ENCODE measurements around the gene UBE2E2. TPM values are rescaled to one million over a fixed set of nuclear protein-coding genes. Genes with fewer than 3 reads are reported as not detected.
"Not testable (repeated sequence)": the region's sequence is repeated elsewhere in the genome, so short reads cannot be mapped to it uniquely, and the experiment has no call there.

The UBE2E2 gene
- total and polyA plus RNA-seq, 3 experiments from 2014 or later = 0.86 to 8.0 (median 0.92) TPM

DNA sequence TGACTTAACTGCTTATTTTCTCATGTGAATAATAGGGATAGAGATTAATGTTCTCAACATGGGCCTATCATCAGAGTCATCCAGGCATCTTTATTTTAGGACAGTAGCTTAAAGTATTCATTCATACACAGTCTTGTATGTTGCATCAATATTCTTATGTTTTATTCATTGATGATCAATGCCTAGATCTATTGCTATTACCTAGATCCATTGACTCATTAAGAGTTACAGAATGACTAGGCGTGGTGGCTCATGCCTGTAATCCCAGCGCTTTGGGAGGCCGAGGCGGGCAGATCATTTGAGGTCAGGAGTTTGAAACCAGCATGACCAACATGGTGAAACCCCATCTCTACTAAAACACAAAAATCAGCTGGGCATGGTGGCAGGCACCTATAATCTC lies 26.3 kb upstream of the UBE2E2 start:
- H3K9me3 Mint-ChIP-seq; H3K4me1 ChIP-seq (ENCODE audit: insufficient read depth, low read length); CTCF ChIA-PET: not testable (repeated sequence)

GRCh38 chr3:23182996-23183513 lies 20.1 kb upstream of the UBE2E2 start:
- Mint-ChIP-seq H3K4me3 (no peak overlapping the region), H3K27ac (no peak overlapping the region), H3K27me3 (peaks cover 0 to 2% of the 10 kb centered on the region in 2 donors), H3K36me3 (no peaks in the 10 kb centered on the region), H3K9me3 (peaks cover 0 to 6% (median 2%) of the 10 kb centered on the region in 5 donors), H3K4me1 (no peaks in the 10 kb centered on the region)
- ChIA-PET POLR2A (no interaction called here), CTCF (no interaction called here)
- H3K4me3 ChIP-seq (ENCODE audit: low read length) = no peak overlapping the region
- no peak for DNase-seq
- no peaks in the 10 kb centered on the region for H3K4me1 ChIP-seq (ENCODE audit: insufficient read depth, low read length)
- no peaks in the 10 kb centered on the region for H3K27me3 ChIP-seq (ENCODE audit: insufficient read depth, low read length, poor library complexity, severe bottlenecking)
- H3K36me3 ChIP-seq (ENCODE audit: insufficient read depth, low read length) = no peaks in the 10 kb centered on the region
- H3K27ac ChIP-seq (ENCODE audit: low read depth, low read length) = no peak overlapping the region
- H3K9me3 ChIP-seq (ENCODE audit: low read length) = no peaks in the 10 kb centered on the region

More for the DNA sequence above, 26.3 kb upstream of the UBE2E2 start:
- H3K4me3 Mint-ChIP-seq; H3K27ac ChIP-seq (ENCODE audit: low read depth, low read length); H3K27me3 Mint-ChIP-seq; DNase-seq; H3K4me3 ChIP-seq (ENCODE audit: low read length); H3K4me1 Mint-ChIP-seq; H3K27me3 ChIP-seq (ENCODE audit: insufficient read depth, low read length, poor library complexity, severe bottlenecking); H3K36me3 ChIP-seq (ENCODE audit: insufficient read depth, low read length); H3K36me3 Mint-ChIP-seq; POLR2A ChIA-PET; H3K9me3 ChIP-seq (ENCODE audit: low read length); H3K27ac Mint-ChIP-seq: not testable (repeated sequence)

- POLR2A ChIA-PET = no interaction called here
- peaks cover 0 to 2% of the 10 kb centered on the region in 2 donors for H3K27me3 Mint-ChIP-seq
Measured at GRCh38 chr3:23183731-23184130, 19.4 kb upstream of the UBE2E2 start.

GRCh38 chr3:23185861-23186260 lies 17.3 kb upstream of the UBE2E2 start:
- no peaks in the 10 kb centered on the region for H3K9me3 ChIP-seq (ENCODE audit: low read length)
- H3K4me1 Mint-ChIP-seq = no peaks in the 10 kb centered on the region
- no peak overlapping the region for H3K27ac ChIP-seq (ENCODE audit: low read depth, low read length)
- H3K4me3 Mint-ChIP-seq = no peak overlapping the region
- peaks cover 0 to 4% (median 2%) of the 10 kb centered on the region in 5 donors for H3K9me3 Mint-ChIP-seq
- H3K36me3 ChIP-seq (ENCODE audit: insufficient read depth, low read length) = no peaks in the 10 kb centered on the region
- H3K4me3 ChIP-seq (ENCODE audit: low read length) = no peak overlapping the region
- no peaks in the 10 kb centered on the region for H3K36me3 Mint-ChIP-seq
- CTCF ChIA-PET = no interaction called here
- no peak overlapping the region for H3K27ac Mint-ChIP-seq
- H3K27me3 ChIP-seq (ENCODE audit: insufficient read depth, low read length, poor library complexity, severe bottlenecking) = no peaks in the 10 kb centered on the region
- H3K4me1 ChIP-seq (ENCODE audit: insufficient read depth, low read length) = no peaks in the 10 kb centered on the region
- peaks cover 0 to 2% of the 10 kb centered on the region in 2 donors for H3K27me3 Mint-ChIP-seq
- DNase-seq = no peak
- POLR2A ChIA-PET = no interaction called here

More at GRCh38 chr3:23183731-23184130, 19.4 kb upstream of the UBE2E2 start:
- no peak overlapping the region for H3K27ac Mint-ChIP-seq
- no peaks in the 10 kb centered on the region for H3K4me1 ChIP-seq (ENCODE audit: insufficient read depth, low read length)
- CTCF ChIA-PET = no interaction called here
- H3K4me1 Mint-ChIP-seq = no peaks in the 10 kb centered on the region
- no peak overlapping the region for H3K4me3 ChIP-seq (ENCODE audit: low read length)
- DNase-seq = no peak
- H3K4me3 Mint-ChIP-seq = no peak overlapping the region
- no peaks in the 10 kb centered on the region for H3K27me3 ChIP-seq (ENCODE audit: insufficient read depth, low read length, poor library complexity, severe bottlenecking)
- H3K27ac ChIP-seq (ENCODE audit: low read depth, low read length) = no peak overlapping the region
- H3K36me3 ChIP-seq (ENCODE audit: insufficient read depth, low read length) = no peaks in the 10 kb centered on the region
- H3K36me3 Mint-ChIP-seq = no peaks in the 10 kb centered on the region
- H3K9me3 Mint-ChIP-seq = peaks cover 0 to 6% (median 2%) of the 10 kb centered on the region in 5 donors
- H3K9me3 ChIP-seq (ENCODE audit: low read length) = no peaks in the 10 kb centered on the region

GRCh38 chr3:23189187-23189586 lies 13.9 kb upstream of the UBE2E2 start:
- POLR2A ChIA-PET = no interaction called here

GRCh38 chr3:23192816-23193215 lies 10.3 kb upstream of the UBE2E2 start:
- H3K9me3 ChIP-seq (ENCODE audit: low read length) = no peaks in the 10 kb centered on the region
- Mint-ChIP-seq H3K27ac (no peak overlapping the region), H3K9me3 (peaks cover 0 to 3% (median 2%) of the 10 kb centered on the region in 5 donors), H3K27me3 (no peaks in the 10 kb centered on the region), H3K4me1 (no peaks in the 10 kb centered on the region), H3K36me3 (no peaks in the 10 kb centered on the region), H3K4me3 (no peak overlapping the region)
- POLR2A ChIA-PET = no interaction called here
- no peak for DNase-seq
- H3K4me3 ChIP-seq (ENCODE audit: low read length) = no peak overlapping the region
- H3K27ac ChIP-seq (ENCODE audit: low read depth, low read length) = no peak overlapping the region
- H3K4me1 ChIP-seq (ENCODE audit: insufficient read depth, low read length) = no peaks in the 10 kb centered on the region
- no peaks in the 10 kb centered on the region for H3K36me3 ChIP-seq (ENCODE audit: insufficient read depth, low read length)
- H3K27me3 ChIP-seq (ENCODE audit: insufficient read depth, low read length, poor library complexity, severe bottlenecking) = no peaks in the 10 kb centered on the region
- CTCF ChIA-PET = no interaction called here

More at GRCh38 chr3:23189187-23189586, 13.9 kb upstream of the UBE2E2 start:
- Histone ChIP-seq H3K4me3 (ENCODE audit: low read length) (no peak overlapping the region), H3K36me3 (ENCODE audit: insufficient read depth, low read length) (no peaks in the 10 kb centered on the region), H3K27me3 (ENCODE audit: insufficient read depth, low read length, poor library complexity, severe bottlenecking) (no peaks in the 10 kb centered on the region), H3K27ac (ENCODE audit: low read depth, low read length) (no peak overlapping the region), H3K9me3 (ENCODE audit: low read length) (no peaks in the 10 kb centered on the region), H3K4me1 (ENCODE audit: insufficient read depth, low read length) (no peaks in the 10 kb centered on the region)
- Mint-ChIP-seq H3K9me3 (peaks cover 0 to 7% (median 0%) of the 10 kb centered on the region in 5 donors), H3K27ac (no peak overlapping the region), H3K4me3 (no peak overlapping the region), H3K36me3 (no peaks in the 10 kb centered on the region), H3K4me1 (no peaks in the 10 kb centered on the region), H3K27me3 (no peaks in the 10 kb centered on the region)
- DNase-seq = no peak
- CTCF ChIA-PET = no interaction called here

- no peak overlapping the region for H3K4me3 Mint-ChIP-seq
- H3K27me3 Mint-ChIP-seq = no peaks in the 10 kb centered on the region
- no peak overlapping the region for H3K27ac ChIP-seq (ENCODE audit: low read depth, low read length)
- ChIA-PET CTCF (no interaction called here), POLR2A (no interaction called here)
- no peaks in the 10 kb centered on the region for H3K36me3 Mint-ChIP-seq
- H3K36me3 ChIP-seq (ENCODE audit: insufficient read depth, low read length) = no peaks in the 10 kb centered on the region
- H3K9me3 Mint-ChIP-seq = peaks cover 0 to 3% (median 2%) of the 10 kb centered on the region in 5 donors
- H3K27ac Mint-ChIP-seq = no peak overlapping the region
- no peak for DNase-seq
- H3K4me1 ChIP-seq (ENCODE audit: insufficient read depth, low read length) = no peaks in the 10 kb centered on the region
- H3K4me1 Mint-ChIP-seq = no peaks in the 10 kb centered on the region
- H3K4me3 ChIP-seq (ENCODE audit: low read length) = no peak overlapping the region
- H3K9me3 ChIP-seq (ENCODE audit: low read length) = no peaks in the 10 kb centered on the region
- no peaks in the 10 kb centered on the region for H3K27me3 ChIP-seq (ENCODE audit: insufficient read depth, low read length, poor library complexity, severe bottlenecking)
Measured at GRCh38 chr3:23193831-23194230, 9.3 kb upstream of the UBE2E2 start.

DNA sequence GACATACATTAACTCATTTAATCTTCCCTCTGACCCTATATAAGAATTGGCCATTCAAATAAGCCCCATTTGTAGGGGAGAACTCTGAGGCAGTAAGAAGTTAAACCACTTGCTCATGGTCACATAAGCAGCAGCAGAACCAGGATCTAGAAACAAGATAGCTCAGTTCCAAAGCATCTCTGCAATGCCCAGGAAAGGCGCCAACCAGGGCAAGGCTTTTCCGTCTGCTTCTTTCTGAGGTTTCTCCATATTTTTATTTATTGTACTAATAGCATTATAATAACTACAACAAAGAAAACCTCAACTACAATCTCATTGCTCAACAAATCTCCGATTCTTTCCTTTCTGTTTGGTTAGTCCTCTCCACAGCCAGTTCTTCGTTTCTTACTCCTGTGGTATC lies 4.3 kb upstream of the UBE2E2 start:
- Histone ChIP-seq H3K36me3 (ENCODE audit: insufficient read depth, low read length) (no peaks in the 10 kb centered on the region), H3K27ac (ENCODE audit: low read depth, low read length) (no peak overlapping the region), H3K4me1 (ENCODE audit: insufficient read depth, low read length) (no peaks in the 10 kb centered on the region), H3K4me3 (ENCODE audit: low read length) (no peak overlapping the region), H3K27me3 (ENCODE audit: insufficient read depth, low read length, poor library complexity, severe bottlenecking) (no peaks in the 10 kb centered on the region), H3K9me3 (ENCODE audit: low read length) (no peaks in the 10 kb centered on the region)
- ChIA-PET POLR2A (no interaction called here), CTCF (no interaction called here)
- no peak for DNase-seq
- no peak overlapping the region for H3K27ac Mint-ChIP-seq
- H3K9me3 Mint-ChIP-seq = peaks cover 0 to 5% (median 2%) of the 10 kb centered on the region in 5 donors
- H3K27me3 Mint-ChIP-seq = peaks cover 5 to 27% of the 10 kb centered on the region in 2 donors
- no peaks in the 10 kb centered on the region for H3K36me3 Mint-ChIP-seq
- no peak overlapping the region for H3K4me3 Mint-ChIP-seq
- H3K4me1 Mint-ChIP-seq = peaks cover 9 to 19% (median 10%) of the 10 kb centered on the region in 3 donors

DNA sequence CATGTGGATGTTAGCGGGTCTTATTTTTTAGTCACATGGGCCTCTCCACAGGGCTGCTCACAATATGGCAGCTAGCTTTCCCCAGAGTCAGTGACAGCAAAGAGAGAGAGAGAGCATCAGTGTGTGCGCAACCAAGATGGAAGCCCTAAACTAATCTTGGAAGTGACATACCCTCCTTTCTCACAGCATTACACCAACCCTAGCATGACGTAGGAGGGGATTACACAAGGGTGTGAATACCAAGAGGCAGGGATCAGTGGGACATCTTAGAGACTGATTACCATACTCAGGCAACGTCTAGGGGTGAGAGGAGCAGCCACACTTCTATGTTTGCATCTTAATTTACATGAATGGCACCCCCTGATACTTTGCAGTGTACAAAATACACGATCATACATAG lies 3.5 kb upstream of the UBE2E2 start:
- no peaks in the 10 kb centered on the region for H3K27me3 ChIP-seq (ENCODE audit: insufficient read depth, low read length, poor library complexity, severe bottlenecking)
- peaks cover 12 to 36% of the 10 kb centered on the region in 2 donors for H3K27me3 Mint-ChIP-seq
- H3K4me3 Mint-ChIP-seq = peak overlapping the region in 1 of 7 donors; percentile 19
- no peaks in the 10 kb centered on the region for H3K36me3 ChIP-seq (ENCODE audit: insufficient read depth, low read length)
- H3K27ac Mint-ChIP-seq = no peak overlapping the region
- H3K9me3 ChIP-seq (ENCODE audit: low read length) = no peaks in the 10 kb centered on the region
- ChIA-PET CTCF (no interaction called here), POLR2A (no interaction called here)
- no peak overlapping the region for H3K4me3 ChIP-seq (ENCODE audit: low read length)
- no peak overlapping the region for H3K27ac ChIP-seq (ENCODE audit: low read depth, low read length)
- peaks cover 0 to 1% (median 0%) of the 10 kb centered on the region in 3 donors for H3K36me3 Mint-ChIP-seq
- H3K4me1 ChIP-seq (ENCODE audit: insufficient read depth, low read length) = peaks cover 5% of the 10 kb centered on the region
- H3K9me3 Mint-ChIP-seq = peaks cover 0 to 5% (median 2%) of the 10 kb centered on the region in 5 donors
- DNase-seq = no peak
- peaks cover 15 to 27% (median 18%) of the 10 kb centered on the region in 3 donors for H3K4me1 Mint-ChIP-seq
